ENCODE data around the gene TCERG1L. TPM values are rescaled to one million over a fixed set of nuclear protein-coding genes. Genes with fewer than 3 reads are reported as not detected.

The TCERG1L gene
- polyA plus RNA-seq, 1 donor from 2014 or later, result 0.53 TPM

- H3K4me3 ChIP-seq (ENCODE audit: low read length), result no peak overlapping the region
- H4K20me1 ChIP-seq (ENCODE audit: insufficient read depth), result no peaks in the 10 kb centered on the region
- H3K9ac ChIP-seq (ENCODE audit: low read length), result no peak overlapping the region
- H3K79me2 ChIP-seq (replicated peaks; ENCODE audit: insufficient read depth, low read length), result no peaks in the 10 kb centered on the region
- H3F3A ChIP-seq (ENCODE audit: insufficient read depth, low read length, poor library complexity, severe bottlenecking), result no peaks in the 10 kb centered on the region
- no peak overlapping the region for H3K27ac ChIP-seq (ENCODE audit: low read length)
- no peaks in the 10 kb centered on the region for H3K9me3 ChIP-seq (ENCODE audit: low read length)
- no peak overlapping the region for H3K4me2 ChIP-seq (ENCODE audit: low read length)
- TF ChIP-seq TAF1 (IDR thresholded peaks at IDR 0.05; ENCODE audit: low read depth), result no peak
- no peak for TF ChIP-seq REST (IDR thresholded peaks at IDR 0.05; ENCODE audit: borderline replicate concordance)
- no peak for TF ChIP-seq RAD21 (conservative IDR thresholded peaks at IDR 0.05)
- no peak for TF ChIP-seq SMC3 (conservative IDR thresholded peaks at IDR 0.05; ENCODE audit: poor library complexity)
- no peak for TF ChIP-seq POLR2AphosphoS5 (IDR thresholded peaks at IDR 0.05)
- H3K27me3 ChIP-seq (ENCODE audit: insufficient read depth, low read depth, low read length), result no peaks in the 10 kb centered on the region
- H3K36me3 ChIP-seq (ENCODE audit: insufficient read depth, low read length), result no peaks in the 10 kb centered on the region
- H2AFZ ChIP-seq (ENCODE audit: low read depth, low read length), result no peak overlapping the region
- H3K9me2 ChIP-seq (ENCODE audit: insufficient read depth, low read length), result no peaks in the 10 kb centered on the region
Observed at GRCh38 chr10:131211146-131211545, 100.4 kb downstream of the TCERG1L start.

- Histone ChIP-seq H3K27me3 (ENCODE audit: insufficient read depth, low read depth, low read length) (no peaks in the 10 kb centered on the region), H3K4me2 (ENCODE audit: low read length) (no peak overlapping the region), H3K36me3 (ENCODE audit: insufficient read depth, low read length) (no peaks in the 10 kb centered on the region), H4K20me1 (ENCODE audit: insufficient read depth) (no peaks in the 10 kb centered on the region), H3K9me3 (ENCODE audit: low read length) (no peaks in the 10 kb centered on the region), H2AFZ (ENCODE audit: low read depth, low read length) (no peak overlapping the region), H3K79me2 (replicated peaks; ENCODE audit: insufficient read depth, low read length) (no peaks in the 10 kb centered on the region), H3F3A (ENCODE audit: insufficient read depth, low read length, poor library complexity, severe bottlenecking) (no peaks in the 10 kb centered on the region), H3K9ac (ENCODE audit: low read length) (no peak overlapping the region), H3K4me3 (ENCODE audit: low read length) (no peak overlapping the region), H3K27ac (ENCODE audit: low read length) (no peak overlapping the region), H3K9me2 (ENCODE audit: insufficient read depth, low read length) (no peaks in the 10 kb centered on the region)
- TF ChIP-seq EZH2 (IDR thresholded peaks at IDR 0.05; ENCODE audit: borderline replicate concordance, insufficient read depth, low read length, poor library complexity, severe bottlenecking), result no peak
- no peak for TF ChIP-seq EP300 (conservative IDR thresholded peaks at IDR 0.05; ENCODE audit: poor library complexity, severe bottlenecking)
- TF ChIP-seq CTCF (IDR thresholded peaks at IDR 0.05; ENCODE audit: poor library complexity, severe bottlenecking), result no peak
- no peak for TF ChIP-seq POLR2AphosphoS5 (IDR thresholded peaks at IDR 0.05)
- no peak for TF ChIP-seq TAF1 (IDR thresholded peaks at IDR 0.05; ENCODE audit: low read depth)
- TF ChIP-seq RAD21 (conservative IDR thresholded peaks at IDR 0.05), result no peak
- no peak for TF ChIP-seq REST (IDR thresholded peaks at IDR 0.05; ENCODE audit: borderline replicate concordance)
- no peak for TF ChIP-seq SMC3 (conservative IDR thresholded peaks at IDR 0.05; ENCODE audit: poor library complexity)
- TF ChIP-seq MXI1 (conservative IDR thresholded peaks at IDR 0.05; ENCODE audit: poor library complexity, severe bottlenecking), result no peak
Observed at GRCh38 chr10:131210181-131210580, 101.3 kb downstream of the TCERG1L start.
